Hippocampal formation (tissue), 2 donors: ENCODE results near the gene ZNF784.

Source experiments
- DNase-seq, 2 donors: peaks; one replicate each; lab custom pipeline; 2025; lab: John Stamatoyannopoulos, UW

ZNF784 gene

DNA sequence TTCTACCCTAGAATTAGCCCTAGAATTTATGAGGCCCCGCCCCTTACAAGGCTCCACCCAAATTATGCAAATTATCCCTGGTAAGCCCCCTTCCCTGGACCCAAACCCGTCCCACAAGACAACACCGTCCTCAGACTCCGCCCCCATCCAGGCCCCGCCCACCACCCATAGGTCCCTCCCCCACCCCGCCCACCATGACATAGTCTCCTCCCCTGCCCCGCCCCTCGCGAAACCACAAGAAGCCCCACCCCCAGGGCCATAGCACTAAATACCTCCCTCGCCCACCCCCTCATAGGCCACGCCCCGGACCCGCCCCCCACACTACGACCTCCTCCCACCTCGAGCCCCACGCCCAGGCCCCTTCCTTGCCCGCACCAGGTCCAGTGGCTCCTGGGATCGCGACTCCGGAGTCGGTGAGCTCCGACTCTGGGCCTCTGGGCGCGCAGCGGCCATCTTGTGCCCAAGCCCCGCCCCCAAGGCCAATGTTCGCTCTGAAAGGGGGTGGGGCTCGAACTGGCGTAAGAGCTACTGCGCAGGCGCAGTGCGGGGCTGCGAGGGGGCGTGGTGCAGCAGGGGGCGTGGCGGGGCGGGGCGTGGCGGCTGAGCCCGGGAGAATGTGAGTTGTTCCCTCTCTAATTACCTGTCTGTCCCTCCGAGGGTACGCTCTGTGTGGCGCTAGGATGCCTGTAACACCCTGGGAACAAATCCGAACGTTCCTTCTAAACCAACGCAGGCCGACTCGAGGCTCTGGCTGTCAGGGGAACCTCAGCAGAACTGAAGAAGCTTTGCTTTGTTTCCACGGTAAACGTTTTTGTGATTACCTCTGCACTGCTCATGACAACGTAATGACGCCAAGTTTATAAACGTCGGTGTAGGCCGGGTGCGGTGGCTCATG is at the start of gene ZNF784:
Gene ZNF784, minus strand, starts transcription at position 458 of the 895 bp plus-strand sequence. Its CDS starts 5 bp downstream, at position 453.
- peak; percentile 88 to 91 for DNase-seq

DNA sequence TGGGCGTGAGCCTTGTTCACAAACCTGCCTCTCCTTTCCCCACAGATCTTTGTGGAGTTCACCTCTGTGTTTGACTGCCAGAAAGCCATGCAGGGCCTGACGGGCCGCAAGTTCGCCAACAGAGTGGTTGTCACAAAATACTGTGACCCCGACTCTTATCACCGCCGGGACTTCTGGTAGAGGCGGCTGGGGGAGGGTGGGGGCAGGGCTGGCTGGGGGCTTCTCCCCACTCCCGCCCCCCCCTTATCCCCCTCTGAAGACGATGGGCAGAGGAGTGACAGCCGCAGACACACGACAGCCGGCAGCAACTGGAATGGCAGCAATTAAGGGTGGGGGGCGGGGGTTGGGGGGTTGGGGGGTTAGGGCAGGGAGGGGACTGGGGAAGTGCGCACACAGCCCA is 49.5 kb upstream of the ZNF784 start:
- DNase-seq = no peak

GRCh38 chr19:55673465-55673864 is 49.1 kb upstream of the ZNF784 start:
- DNase-seq = no peak

GRCh38 chr19:55672418-55672817 is 48.1 kb upstream of the ZNF784 start:
- no peak for DNase-seq

DNA sequence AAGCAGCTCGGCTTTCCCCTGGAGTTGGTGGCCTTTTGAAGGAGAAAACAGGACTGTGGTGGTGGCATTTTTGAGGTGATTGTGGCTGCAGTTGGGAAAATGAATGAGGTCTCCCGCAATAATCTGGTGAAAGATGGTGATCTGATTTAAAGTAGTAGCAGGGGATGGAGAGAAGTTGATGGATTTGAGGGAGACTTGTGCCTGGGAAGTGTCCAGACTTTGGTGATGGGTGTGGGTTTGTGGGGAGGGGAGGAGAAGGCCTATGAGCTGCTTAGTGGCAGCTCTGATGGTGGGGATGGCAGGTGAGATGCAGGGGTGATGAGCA is 46.6 kb upstream of the ZNF784 start:
- DNase-seq = no peak

DNA sequence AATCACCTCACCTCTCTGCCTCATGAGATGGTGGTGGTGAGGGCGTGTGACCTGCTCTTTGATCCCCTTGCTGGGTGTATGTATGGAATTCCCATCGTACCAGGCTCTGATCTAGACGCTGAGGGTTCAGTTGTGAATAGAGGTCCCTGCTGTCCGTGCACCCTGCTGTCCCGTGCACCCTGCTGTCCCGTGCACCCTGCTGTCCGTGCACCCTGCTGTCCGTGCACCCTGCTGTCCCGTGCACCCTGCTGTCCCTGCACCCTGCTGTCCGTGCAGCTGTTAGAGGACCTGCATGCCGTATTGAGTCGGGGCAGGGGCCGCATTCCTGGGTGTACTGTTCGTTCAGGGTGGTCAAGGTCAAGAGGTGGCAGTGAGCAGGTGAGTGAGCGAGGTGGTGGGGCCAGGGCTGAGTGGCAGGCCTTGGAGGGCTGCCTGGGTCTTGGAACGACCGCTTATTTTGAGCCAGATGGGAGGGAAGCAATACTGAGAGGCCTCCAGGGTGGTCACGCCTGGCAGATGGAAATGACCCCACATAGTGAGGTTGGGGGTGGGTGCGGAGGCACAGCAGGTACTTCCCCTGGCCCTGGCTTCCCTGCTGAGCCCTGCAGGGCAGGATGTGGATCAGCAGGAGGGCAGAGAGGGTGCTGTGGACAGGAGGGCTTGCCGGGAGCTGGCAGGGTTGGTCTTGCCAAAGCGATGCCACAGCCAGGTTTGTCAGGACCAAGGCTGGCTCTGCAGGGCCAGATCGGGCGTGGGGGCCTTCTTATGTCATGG is 46.1 kb upstream of the ZNF784 start:
- no peak for DNase-seq

DNA sequence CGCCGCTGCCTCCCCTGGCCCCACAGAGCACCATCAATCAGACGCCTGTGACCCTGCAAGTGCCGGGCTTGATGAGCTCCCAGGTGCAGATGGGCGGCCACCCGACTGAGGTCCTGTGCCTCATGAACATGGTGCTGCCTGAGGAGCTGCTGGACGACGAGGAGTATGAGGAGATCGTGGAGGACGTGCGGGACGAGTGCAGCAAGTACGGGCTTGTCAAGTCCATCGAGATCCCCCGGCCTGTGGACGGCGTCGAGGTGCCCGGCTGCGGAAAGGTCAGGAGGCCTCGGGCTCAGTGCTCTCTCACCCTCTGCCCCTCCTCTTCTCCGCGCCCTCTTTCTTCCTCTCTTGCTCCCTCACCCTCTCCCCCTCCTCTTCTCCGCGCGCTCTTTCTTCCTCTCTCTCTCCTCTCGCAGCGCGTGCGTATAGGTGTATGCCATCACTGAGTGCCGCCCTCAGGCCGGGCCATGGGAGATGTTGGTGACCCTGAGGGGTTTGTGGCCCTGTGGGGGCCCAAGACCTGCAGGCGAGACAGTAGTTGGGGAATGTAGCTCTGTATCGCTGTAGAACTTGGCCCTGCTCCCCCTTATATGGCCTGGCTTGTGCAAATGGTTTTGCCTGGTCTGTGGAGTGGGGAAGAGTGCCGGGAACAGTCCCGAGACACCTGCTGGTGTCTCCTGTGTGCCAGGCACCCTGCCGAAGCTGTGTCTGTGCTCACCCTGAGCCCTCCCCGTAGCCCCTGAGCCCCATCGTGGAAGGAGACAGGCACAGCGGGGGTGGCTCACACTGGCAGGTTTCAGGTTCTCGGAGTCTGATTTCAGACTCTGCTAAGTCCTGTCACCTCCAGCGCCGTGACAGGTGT is 45.3 kb upstream of the ZNF784 start:
- no peak for DNase-seq

GRCh38 chr19:55668603-55669348 is 44.4 kb upstream of the ZNF784 start:
- no peak for DNase-seq

DNA sequence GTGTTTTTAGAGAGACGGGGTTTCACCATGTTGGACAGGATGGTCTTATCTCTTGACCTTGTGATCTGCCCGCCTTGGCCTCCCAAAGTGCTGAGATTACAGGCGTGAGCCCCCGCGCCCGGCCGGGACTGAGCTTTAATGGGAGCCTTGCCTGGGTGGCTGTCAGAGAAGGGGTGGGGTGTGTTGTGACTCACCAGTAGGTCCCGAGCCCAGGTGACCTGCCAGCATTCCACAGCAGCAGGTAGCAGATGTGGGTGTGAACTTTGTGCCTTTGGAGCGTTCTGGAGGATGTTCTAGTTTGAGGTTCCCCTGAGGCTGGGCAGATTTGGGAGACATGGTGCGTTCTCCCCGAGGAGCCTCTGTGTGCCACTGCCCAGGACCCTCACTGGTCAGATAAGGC is 43.6 kb upstream of the ZNF784 start:
- no peak for DNase-seq

GRCh38 chr19:55667511-55667910 is 43.1 kb upstream of the ZNF784 start:
- DNase-seq = no peak

GRCh38 chr19:55667006-55667381 is 42.6 kb upstream of the ZNF784 start:
- no peak for DNase-seq

DNA sequence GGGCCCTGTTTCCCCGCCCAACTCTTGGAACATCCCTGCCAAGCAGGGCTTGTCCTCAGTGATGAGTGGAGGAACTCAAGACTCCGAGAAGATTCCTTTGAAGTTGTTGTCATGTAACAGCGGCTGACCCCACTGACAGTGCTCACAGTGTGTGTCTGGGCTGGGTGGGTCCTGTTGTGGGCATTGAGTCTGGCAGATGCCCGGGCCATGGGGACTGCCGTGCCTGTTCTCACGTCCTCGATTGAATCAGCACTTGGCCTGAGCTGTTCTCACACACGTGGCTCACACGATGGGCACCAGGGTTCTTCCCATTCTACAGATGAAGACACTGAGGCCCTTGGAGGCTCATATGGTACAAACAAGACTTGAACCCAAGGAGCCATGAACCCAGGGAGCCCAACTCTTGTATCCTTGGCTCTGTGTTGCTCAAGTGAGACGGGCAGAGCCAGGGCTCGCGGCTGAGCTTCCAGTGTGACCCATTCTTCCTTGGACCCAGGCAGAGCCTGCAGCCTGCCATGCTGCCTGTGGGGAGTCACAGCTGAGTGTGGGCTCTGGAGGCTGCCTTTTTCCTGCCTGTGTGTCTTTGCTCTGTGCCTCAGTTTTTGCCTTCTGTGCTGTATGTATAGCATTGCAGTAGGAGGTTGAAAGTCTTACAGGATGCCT is 42.1 kb upstream of the ZNF784 start:
- no peak for DNase-seq

- DNase-seq = no peak
Measured at GRCh38 chr19:55663846-55664536, 39.6 kb upstream of the ZNF784 start.

- DNase-seq = no peak
Measured at GRCh38 chr19:55661826-55662225, 37.5 kb upstream of the ZNF784 start.

DNA sequence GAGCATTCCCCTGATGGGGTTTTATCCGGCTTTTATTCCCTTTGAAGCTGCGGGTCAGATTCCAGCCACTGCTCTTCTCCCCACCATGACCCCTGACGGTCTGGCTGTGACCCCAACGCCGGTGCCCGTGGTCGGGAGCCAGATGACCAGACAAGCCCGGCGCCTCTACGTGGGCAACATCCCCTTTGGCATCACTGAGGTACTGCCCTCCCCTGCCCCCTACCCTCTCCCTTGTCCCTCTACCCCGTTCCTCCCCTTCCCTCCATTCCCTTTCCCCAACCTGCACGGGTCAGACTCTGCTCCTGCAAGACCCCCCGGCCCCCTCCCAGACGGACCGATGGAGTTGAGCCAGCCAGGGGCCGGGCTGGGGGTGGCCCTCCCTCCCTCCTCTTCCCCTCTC is 36.6 kb upstream of the ZNF784 start:
- DNase-seq = no peak

DNA sequence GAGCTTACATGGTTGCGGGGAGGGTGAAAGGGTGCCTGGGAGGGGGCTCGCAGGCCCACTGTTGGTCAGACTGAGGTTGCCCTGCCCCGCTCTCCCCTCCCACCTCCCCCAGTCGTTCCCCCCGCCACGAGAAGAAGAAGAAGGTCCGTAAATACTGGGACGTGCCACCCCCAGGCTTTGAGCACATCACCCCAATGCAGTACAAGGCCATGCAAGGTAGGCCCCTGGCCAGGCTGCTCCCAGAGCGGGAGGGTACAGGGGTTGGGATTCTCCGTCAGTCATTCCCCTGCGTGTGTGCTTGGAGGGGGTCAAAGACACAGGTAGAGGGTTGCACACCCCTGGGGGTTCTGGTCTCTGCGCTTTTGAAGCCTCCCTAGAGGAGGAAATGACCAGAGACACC is 36.0 kb upstream of the ZNF784 start:
- DNase-seq = no peak

- no peak for DNase-seq
Measured at GRCh38 chr19:55659822-55660221, 35.5 kb upstream of the ZNF784 start.

DNA sequence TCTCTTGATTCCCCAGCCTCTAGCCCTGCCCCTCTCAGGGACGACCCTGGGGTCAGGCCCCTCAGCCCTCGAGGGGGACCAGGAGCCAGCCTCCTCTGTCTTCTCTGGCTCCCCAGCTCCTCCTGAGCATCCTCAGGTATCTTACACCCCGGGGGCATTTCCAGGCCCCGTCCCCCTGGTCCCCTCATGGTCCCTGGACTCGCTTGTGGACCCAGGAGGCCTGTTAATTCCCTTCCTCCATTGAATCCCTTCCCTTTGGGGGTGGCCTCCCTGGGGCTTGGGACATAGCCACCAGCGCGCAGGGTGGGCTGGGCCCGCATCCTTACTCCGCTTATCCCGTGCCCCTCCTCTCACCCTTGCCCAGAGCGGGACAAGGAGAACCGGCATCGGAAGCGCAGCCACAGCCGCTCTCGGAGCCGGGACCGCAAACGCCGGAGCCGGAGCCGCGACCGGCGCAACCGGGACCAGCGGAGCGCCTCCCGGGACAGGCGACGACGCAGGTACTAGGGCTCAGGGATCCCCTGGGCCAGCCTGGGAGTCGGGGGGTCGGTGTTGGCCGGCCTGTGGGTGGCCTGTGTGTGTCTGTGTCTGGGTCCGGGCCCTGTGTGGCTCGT is 34.6 kb upstream of the ZNF784 start:
- DNase-seq = no peak

- DNase-seq = no peak
Measured at GRCh38 chr19:55656988-55657747, 32.8 kb upstream of the ZNF784 start.
